PC-3 (cell line): ENCODE data around the gene RASSF5. TPM values are rescaled to one million over a fixed set of nuclear protein-coding genes. Genes with fewer than 3 reads are reported as not detected.

Source experiments
- ATAC-seq: fragments of 200-7000 bp; cut with Tn5 transposase; 2 replicates; pipeline ENCODE4 v1.9.1; 2020; ENCODE audit warnings: mild to moderate bottlenecking, moderate library complexity
- BruUV-seq: library from RNA; stranded (reverse); fragments of 400-500 nt; replicated peaks from 2 replicates; lab custom pipeline; 2021; lab: Mats Ljungman, UMichigan
- CTCF ChIA-PET: fragments of 300-600 bp; sonication (Branson Sonifier 250); formaldehyde crosslinking; loops from one replicate; lab custom pipeline; 2022; ENCODE audit warnings: antibody characterized with exemption; lab: Charles Lee
- POLR2A ChIA-PET: fragments of 300-600 bp; sonication (Branson Sonifier 250); formaldehyde crosslinking; loops from one replicate; lab custom pipeline; 2022; ENCODE audit warnings: antibody characterized with exemption; ENCODE audit not compliant: unreplicated experiment; lab: Charles Lee
- DNase-seq: peaks from one replicate; pipeline ENCODE4 v3.0.0-alpha.2; 2015
- H2AFZ ChIP-seq: fragments of 300-600 bp; sonication (generic); 2 replicates; pipeline ENCODE4 v1.6.0; 2016; ENCODE audit warnings: antibody characterized with exemption, low read length
- H3F3A ChIP-seq: fragments of 300-600 bp; sonication (generic); one replicate; pipeline ENCODE4 v1.6.0; 2017; ENCODE audit warnings: antibody characterized with exemption, low read length, control low read depth, mild to moderate bottlenecking; ENCODE audit not compliant: unreplicated experiment
- H3K27ac ChIP-seq: fragments of 300-600 bp; sonication (generic); 2 replicates; pipeline ENCODE4 v1.5.1; 2016; ENCODE audit warnings: mild to moderate bottlenecking, low read length
- H3K27me3 ChIP-seq: fragments of 300-600 bp; sonication (generic); 2 replicates; pipeline ENCODE4 v1.6.1; 2016; ENCODE audit warnings: low read length, mixed read lengths
- H3K36me3 ChIP-seq: fragments of 300-600 bp; sonication (generic); 2 replicates; pipeline ENCODE4 v1.6.1; 2016; ENCODE audit warnings: low read depth, mixed run types, low read length, mixed read lengths
- H3K4me1 ChIP-seq: fragments of 300-600 bp; sonication (generic); 2 replicates; pipeline ENCODE4 v1.5.1; 2016; ENCODE audit warnings: low read length; ENCODE audit not compliant: insufficient read depth
- H3K4me2 ChIP-seq: fragments of 300-600 bp; sonication (generic); 2 replicates; pipeline ENCODE4 v1.6.0; 2016; ENCODE audit warnings: low read length
- H3K4me3 ChIP-seq: fragments of 300-600 bp; sonication (generic); 2 replicates; pipeline ENCODE4 v1.5.1; 2016; ENCODE audit warnings: mild to moderate bottlenecking, low read length, mixed read lengths
- H3K79me2 ChIP-seq: fragments of 300-600 bp; sonication (generic); 2 replicates; pipeline ENCODE4 v1.6.1; 2017; ENCODE audit warnings: low read length, mixed read lengths
- H3K9ac ChIP-seq: fragments of 300-600 bp; sonication (generic); 2 replicates; pipeline ENCODE4 v1.6.0; 2016; ENCODE audit warnings: mild to moderate bottlenecking, low read length
- H3K9me2 ChIP-seq: fragments of 300-600 bp; sonication (generic); replicated peaks from 2 replicates; pipeline ENCODE4 v1.6.1; 2016; ENCODE audit warnings: mixed run types, low read length, mixed read lengths
- H3K9me3 ChIP-seq: fragments of 300-600 bp; sonication (generic); 2 replicates; pipeline ENCODE4 v1.6.1; 2016; ENCODE audit warnings: low read length, mixed read lengths
- H4K20me1 ChIP-seq: fragments of 300-600 bp; sonication (generic); 2 replicates; pipeline ENCODE4 v1.6.1; 2016; ENCODE audit warnings: low read length, mixed read lengths
- EZH2 ChIP-seq: fragments of 300-600 bp; sonication (generic); IDR thresholded peaks from one replicate; pipeline ENCODE4 v1.6.1; 2017; ENCODE audit warnings: antibody characterized with exemption, mild to moderate bottlenecking, low read length; ENCODE audit not compliant: unreplicated experiment
- EZH2phosphoT487 ChIP-seq: fragments of 300-600 bp; sonication (generic); IDR thresholded peaks from 2 replicates; pipeline ENCODE4 v1.6.1; 2018; ENCODE audit warnings: mild to moderate bottlenecking, antibody characterized with exemption, low read length, borderline replicate concordance
- intact Hi-C: fragments of 100-400 bp; cut with micrococcal nuclease; formaldehyde crosslinking; loops from 2 replicates; pipeline ENCODE4 v1.9.0; 2023
- total RNA-seq: library from RNA; depleted of rRNA; stranded (reverse); fragments of >200 nt; gene quantifications from 2 replicates; pipeline ENCODE4 v1.2.3, GENCODE V29; 2014
- TF ChIP-seq, protein P1 (sequence below): fragments of 300-600 bp; sonication (generic); conservative IDR thresholded peaks from 2 replicates; pipeline ENCODE4 v1.5.1; 2017; ENCODE audit warnings: antibody characterized with exemption, low read depth, mild to moderate bottlenecking, low read length

Gene RASSF5
- total RNA-seq, 1 experiment from 2014 or later = 15.5 TPM

DNA sequence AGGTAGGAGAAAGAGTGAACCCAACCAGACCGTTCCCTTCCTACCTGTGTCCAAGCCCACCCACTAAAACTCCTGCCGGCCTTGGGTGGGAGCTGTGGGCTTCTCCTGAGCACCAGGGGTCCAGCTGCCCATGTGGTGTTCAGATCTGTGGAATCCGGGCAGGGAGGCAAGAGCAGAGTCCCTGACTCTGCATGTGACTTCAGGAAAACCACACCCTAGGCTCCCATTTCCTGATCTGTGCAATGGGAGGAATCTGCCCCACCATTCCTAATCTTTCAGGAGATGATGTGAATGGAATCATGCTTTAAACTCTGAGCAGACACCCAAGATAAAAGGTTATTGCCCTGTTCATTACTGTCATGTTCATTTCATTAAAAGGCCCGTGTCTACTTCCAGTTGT is 77.4 kb downstream of the RASSF5 start:
- ChIA-PET CTCF (interaction anchor here (1.6 kb wide), 1 partner anchor 106 kb away, joined by 10 read pairs; no protein-coding TSS in a partner anchor), POLR2A (no interaction called here)
- ATAC-seq (no peak), DNase-seq (no peak)
- Histone ChIP-seq H3K4me2 (no peak overlapping the region), H3K36me3 (peaks cover 22% of the 10 kb centered on the region; the same call in 1 of the 2 replicates), H3K27me3 (no peaks in the 10 kb centered on the region), H3F3A (peaks cover 21% of the 10 kb centered on the region), H3K4me1 (peaks cover 52% of the 10 kb centered on the region), H3K9me3 (no peaks in the 10 kb centered on the region), H3K4me3 (no peak overlapping the region), H3K9me2 (no peaks in the 10 kb centered on the region), H3K27ac (no peak overlapping the region), H3K9ac (no peak overlapping the region), H4K20me1 (no peaks in the 10 kb centered on the region), H3K79me2 (no peaks in the 10 kb centered on the region), H2AFZ (no peak overlapping the region)
- BruUV-seq = no TSS peak
- intact Hi-C loops = no loop called here
- no peak for TF ChIP-seq EZH2
- TF ChIP-seq EZH2phosphoT487 = no peak
- TF ChIP-seq, protein P1, sequence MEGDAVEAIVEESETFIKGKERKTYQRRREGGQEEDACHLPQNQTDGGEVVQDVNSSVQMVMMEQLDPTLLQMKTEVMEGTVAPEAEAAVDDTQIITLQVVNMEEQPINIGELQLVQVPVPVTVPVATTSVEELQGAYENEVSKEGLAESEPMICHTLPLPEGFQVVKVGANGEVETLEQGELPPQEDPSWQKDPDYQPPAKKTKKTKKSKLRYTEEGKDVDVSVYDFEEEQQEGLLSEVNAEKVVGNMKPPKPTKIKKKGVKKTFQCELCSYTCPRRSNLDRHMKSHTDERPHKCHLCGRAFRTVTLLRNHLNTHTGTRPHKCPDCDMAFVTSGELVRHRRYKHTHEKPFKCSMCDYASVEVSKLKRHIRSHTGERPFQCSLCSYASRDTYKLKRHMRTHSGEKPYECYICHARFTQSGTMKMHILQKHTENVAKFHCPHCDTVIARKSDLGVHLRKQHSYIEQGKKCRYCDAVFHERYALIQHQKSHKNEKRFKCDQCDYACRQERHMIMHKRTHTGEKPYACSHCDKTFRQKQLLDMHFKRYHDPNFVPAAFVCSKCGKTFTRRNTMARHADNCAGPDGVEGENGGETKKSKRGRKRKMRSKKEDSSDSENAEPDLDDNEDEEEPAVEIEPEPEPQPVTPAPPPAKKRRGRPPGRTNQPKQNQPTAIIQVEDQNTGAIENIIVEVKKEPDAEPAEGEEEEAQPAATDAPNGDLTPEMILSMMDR = no peak

DNA sequence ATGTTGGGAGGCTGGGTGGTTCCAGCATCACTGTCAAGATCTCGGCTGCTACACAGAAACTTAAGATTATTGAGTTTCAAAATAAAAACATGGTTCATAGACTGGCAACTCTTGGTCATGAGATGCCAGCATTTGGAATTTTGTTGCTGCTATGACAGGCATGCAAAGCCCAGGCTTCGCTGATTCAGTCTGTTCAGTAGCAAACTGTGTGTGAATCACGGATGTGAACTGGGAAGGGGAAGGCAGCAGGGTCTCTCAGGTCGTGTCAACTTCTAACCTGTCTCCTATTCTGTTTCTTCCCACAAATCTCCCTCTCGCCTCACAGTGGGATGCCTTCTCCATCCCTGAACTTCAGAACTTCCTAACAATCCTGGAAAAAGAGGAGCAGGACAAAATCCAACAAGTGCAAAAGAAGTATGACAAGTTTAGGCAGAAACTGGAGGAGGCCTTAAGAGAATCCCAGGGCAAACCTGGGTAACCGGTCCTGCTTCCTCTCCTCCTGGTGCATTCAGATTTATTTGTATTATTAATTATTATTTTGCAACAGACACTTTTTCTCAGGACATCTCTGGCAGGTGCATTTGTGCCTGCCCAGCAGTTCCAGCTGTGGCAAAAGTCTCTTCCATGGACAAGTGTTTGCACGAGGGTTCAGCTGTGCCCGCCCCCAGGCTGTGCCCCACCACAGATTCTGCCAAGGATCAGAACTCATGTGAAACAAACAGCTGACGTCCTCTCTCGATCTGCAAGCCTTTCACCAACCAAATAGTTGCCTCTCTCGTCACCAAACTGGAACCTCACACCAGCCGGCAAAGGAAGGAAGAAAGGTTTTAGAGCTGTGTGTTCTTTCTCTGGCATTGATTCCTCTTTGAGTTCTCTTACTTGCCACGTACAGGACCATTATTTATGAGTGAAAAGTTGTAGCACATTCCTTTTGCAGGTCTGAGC is 79.4 kb downstream of the RASSF5 start:
- Histone ChIP-seq H3K79me2 (no peaks in the 10 kb centered on the region), H3K4me2 (peak overlapping the region; percentile 52), H3K4me1 (peaks cover 58% of the 10 kb centered on the region), H4K20me1 (no peaks in the 10 kb centered on the region), H3K36me3 (peaks cover 32% of the 10 kb centered on the region), H3K9me3 (no peaks in the 10 kb centered on the region), H3K4me3 (no peak overlapping the region), H3K9ac (peak overlapping the region; percentile 6; the same call in 1 of the 2 replicates), H3K27me3 (no peaks in the 10 kb centered on the region), H3K27ac (peak overlapping the region; percentile 83), H2AFZ (no peak overlapping the region), H3F3A (peaks cover 26% of the 10 kb centered on the region), H3K9me2 (no peaks in the 10 kb centered on the region)
- ATAC-seq = no peak
- ChIA-PET POLR2A (interaction anchor here (0.5 to 0.6 kb wide), 2 partner anchors 13 to 113 kb away, joined by 3 read pairs; no protein-coding TSS in a partner anchor), CTCF (interaction anchor here (1.0 kb wide), 2 partner anchors 14 to 42 kb away, joined by 3 read pairs; no protein-coding TSS in a partner anchor)
- BruUV-seq = no TSS peak
- DNase-seq = peak; percentile 79
- intact Hi-C loops = no loop called here
- TF ChIP-seq EZH2 = no peak
- TF ChIP-seq, protein P1 = no peak
- TF ChIP-seq EZH2phosphoT487 = no peak
